RKO (cell line): ENCODE measurements around the gene PRKG2.
A peak's percentile ranks its signal among the peaks of the same experiment; 100 is the strongest.

ENCODE experiments used
- DNase-seq: peaks from one replicate; pipeline ENCODE4 v3.0.0-alpha.2; 2016; ENCODE audit warnings: low spot score

The PRKG2 gene

GRCh38 chr4:81093720-81094401, 121.2 kb downstream of the PRKG2 start:
- no peak for DNase-seq

GRCh38 chr4:81085979-81086378, 129.0 kb downstream of the PRKG2 start:
- no peak for DNase-seq

- DNase-seq, result no peak
Observed at GRCh38 chr4:81085291-81085690, 129.7 kb downstream of the PRKG2 start.

- DNase-seq, result no peak
Observed at GRCh38 chr4:81084634-81085033, 130.4 kb downstream of the PRKG2 start.

GRCh38 chr4:81084029-81084428, 131.0 kb downstream of the PRKG2 start:
- DNase-seq, result peak; percentile 39

GRCh38 chr4:81081156-81081555, 133.9 kb downstream of the PRKG2 start:
- DNase-seq, result no peak

- DNase-seq, result no peak
Observed at GRCh38 chr4:81071013-81071412, 144.0 kb downstream of the PRKG2 start.

- DNase-seq, result peak; percentile 85
Observed at GRCh38 chr4:81069706-81070331, 145.2 kb downstream of the PRKG2 start.

GRCh38 chr4:81065446-81065845, 149.6 kb downstream of the PRKG2 start:
- no peak for DNase-seq

GRCh38 chr4:81062001-81062400, 153.0 kb downstream of the PRKG2 start:
- no peak for DNase-seq

- DNase-seq, result no peak
Observed at GRCh38 chr4:81061344-81061730, 153.7 kb downstream of the PRKG2 start.

- no peak for DNase-seq
Observed at GRCh38 chr4:81060587-81061343, 154.3 kb downstream of the PRKG2 start.

- DNase-seq, result no peak
Observed at GRCh38 chr4:81058621-81059020, 156.4 kb downstream of the PRKG2 start.

GRCh38 chr4:81052119-81053068, 162.6 kb downstream of the PRKG2 start:
- peak; percentile 67 for DNase-seq

GRCh38 chr4:81049907-81050306, 165.1 kb downstream of the PRKG2 start:
- DNase-seq, result no peak

- DNase-seq, result no peak
Observed at GRCh38 chr4:81049330-81049729, 165.7 kb downstream of the PRKG2 start.

GRCh38 chr4:81042578-81043365, 172.2 kb downstream of the PRKG2 start:
- DNase-seq, result no peak

- peak; percentile 57 for DNase-seq
Observed at GRCh38 chr4:81040012-81040659, 174.9 kb downstream of the PRKG2 start.

- no peak for DNase-seq
Observed at GRCh38 chr4:81039351-81039972, 175.6 kb downstream of the PRKG2 start.

- DNase-seq, result no peak
Observed at GRCh38 chr4:81038636-81039350, 176.2 kb downstream of the PRKG2 start.
